GM21367 (cell line): ENCODE data around the gene CEL.

Source experiments
- ATAC-seq: cut with Tn5 transposase; IDR thresholded peaks from one replicate; pipeline ENCODE4 v1.9.1; 2021; ENCODE audit not compliant: unreplicated experiment

CEL gene

DNA sequence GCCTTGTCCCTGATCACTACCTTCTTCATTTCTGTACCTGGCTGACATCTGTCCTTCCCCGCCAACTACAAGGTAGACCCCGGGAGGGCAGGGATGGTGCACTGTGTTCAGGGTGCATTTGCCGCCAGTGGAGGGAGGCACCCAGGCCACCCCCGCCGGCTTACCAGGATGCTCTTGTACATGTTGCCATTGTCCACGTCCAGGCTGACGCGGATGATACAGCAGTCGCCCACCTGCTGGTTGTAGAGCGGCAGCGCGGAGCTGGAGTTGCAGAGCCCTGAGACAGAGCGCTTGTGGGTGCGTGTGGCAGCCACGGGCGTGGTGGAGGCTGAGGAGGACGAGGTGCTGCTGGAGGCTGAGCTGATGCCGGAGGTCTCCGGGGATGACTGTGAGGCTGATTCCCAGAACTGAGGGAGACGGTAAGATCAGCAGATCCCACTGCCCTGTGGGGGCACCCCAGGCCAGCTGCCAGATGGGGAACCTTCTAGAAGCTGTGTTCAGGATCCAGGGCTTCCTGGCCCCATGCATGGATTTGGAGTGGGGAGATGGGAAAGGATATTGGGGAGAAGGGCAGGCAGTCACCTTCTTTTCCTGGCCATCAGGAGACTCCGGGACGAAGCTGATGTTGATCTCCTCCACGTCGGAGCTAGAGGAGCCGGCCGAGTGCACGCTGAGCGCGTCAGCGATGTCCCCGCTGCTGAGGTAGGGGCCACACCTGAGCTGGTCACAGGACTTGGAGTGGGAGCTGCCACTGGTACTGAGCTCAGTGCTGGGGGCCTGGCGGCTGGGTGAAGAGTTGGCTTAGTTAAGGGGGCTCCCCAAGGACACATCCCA lies 39.8 kb downstream of the CEL start:
- ATAC-seq: no peak

DNA sequence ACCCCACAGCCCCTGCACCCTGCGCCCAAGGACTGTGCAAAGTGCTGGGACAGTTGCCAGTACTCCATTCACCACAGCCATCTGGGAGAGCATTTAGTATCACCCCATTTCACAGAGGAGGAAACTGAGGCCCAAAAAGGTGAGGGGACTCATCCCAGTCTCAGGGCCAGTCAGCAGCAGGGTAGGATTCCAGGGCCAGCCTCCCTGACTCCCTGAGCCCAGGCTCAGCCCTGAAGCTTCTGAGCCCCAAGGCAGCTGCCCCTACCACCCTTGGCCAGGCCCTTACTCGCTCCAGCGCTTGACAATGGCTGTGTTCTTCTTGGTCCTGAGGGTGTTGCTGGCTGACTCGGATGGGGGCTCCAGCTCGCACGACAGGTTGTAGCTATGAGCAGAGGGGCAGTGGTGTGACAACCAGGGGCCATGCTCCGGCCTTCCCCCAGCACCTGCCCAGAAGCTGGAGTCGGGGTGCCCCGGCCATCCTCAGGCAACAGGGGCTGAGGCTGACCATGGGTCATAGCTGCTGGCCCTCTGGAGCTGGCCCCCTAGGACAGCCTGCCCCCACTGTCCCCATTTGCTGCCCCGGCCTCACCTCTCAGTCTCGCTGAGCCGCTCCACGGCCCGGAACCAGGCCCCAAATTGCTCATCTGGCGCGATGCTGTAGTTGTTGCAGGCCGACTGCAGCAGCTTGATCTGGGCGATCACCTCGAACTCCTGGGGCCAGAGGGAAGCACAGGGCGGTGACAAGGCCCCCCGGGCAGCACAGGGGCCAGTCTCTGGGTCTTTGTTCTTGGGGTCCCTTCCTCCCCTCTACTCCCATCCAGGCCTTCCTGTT lies 40.6 kb downstream of the CEL start:
- no peak for ATAC-seq

DNA sequence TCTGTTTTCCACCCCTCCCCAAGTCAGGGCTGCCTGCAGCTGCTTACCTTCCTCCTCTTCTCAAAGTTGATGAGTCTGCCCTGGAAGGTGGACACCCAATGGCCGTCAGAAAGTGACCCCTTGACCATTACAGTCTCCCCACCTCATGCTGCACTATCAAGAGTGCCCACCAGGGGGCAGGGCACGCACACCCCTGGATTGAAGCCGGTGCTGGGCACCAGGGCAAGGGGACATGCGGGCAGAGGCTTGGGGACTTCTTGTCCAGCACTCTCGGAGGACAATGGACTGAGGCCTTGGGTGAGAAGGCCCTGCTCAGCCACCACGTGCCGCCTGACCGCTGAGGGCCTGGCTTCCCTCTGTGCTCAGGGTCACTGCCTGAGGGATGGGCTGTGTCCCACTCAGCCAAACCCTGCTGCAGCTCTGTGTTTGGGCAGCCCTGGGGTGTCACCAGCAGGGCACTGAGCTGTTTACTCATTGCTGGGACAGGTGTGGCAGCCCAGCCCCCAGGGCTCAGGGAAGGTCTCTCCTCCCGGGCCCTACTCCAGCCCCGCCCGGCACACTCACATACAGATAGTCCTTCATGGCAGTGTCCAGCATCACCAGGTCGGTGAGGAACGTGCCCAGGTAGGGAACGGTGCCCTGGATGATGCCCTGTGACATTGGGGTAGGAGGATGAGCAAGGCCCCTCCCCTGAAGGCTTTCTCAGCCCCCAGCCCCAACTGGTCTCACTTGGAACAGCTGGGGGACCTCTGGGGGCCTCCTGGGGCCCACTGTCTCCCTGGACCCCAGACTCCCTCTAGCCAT lies 41.6 kb downstream of the CEL start:
- no peak for ATAC-seq

DNA sequence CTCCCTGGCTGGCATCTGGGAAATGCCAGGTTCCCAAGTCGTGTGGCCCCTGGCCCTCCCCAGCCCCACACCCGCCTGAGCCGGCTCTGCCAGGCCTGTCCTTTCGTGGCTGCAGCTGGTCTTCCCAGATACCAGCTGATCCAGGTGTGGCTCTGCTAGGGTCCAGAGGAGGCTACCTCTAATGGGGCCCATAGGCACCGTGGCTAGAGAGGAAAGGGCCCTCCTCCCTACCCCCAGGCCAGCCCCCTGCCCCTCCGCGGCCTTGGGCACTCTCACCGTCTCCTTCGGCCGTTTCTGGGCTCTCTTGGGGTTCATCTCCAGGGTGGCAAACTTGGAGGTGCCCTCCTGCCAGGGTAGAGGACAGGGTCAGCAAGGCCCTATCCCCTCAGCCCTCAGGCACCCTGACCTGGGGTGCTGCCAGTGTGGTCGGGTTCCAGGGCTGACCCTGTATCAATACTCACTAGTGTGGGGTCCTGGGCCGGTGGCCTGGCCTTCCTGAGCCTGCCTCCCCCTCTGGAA lies 42.3 kb downstream of the CEL start:
- ATAC-seq: no peak

DNA sequence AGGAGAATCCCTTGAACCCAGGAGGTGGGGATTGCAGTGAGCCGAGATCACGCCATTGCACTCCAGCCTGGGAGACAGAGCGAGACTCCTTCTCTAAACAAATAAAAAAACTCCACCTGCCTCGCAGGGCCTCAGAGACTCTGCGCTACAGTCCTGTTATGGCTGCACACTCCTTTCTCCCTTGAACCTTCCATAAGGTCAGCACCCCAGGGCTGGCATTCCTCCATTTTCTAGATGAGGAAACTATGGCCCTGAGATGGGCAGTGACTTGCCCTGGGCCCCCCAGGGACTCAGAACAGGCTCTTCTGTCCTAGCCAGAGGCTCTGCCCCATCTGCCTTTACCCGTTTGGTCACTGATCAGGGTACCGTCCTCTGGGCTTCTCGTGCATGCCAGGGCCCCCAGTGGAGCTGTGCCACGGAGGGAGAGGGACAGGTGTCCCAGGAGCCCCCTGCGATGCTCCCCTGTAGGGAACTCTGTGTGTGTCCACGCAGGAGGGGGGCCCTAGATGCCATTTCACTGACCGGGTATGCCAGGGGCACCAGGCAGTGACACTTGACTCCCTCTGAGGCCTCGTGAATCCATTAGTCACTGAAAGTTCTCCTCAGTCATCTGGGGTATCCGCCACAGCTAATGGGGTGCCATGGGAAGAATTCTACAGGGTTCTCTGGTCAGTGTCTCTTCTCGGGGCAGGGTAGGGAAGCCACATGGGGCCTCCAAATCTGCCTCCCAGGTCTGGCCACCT lies 43.1 kb downstream of the CEL start:
- ATAC-seq: no peak

DNA sequence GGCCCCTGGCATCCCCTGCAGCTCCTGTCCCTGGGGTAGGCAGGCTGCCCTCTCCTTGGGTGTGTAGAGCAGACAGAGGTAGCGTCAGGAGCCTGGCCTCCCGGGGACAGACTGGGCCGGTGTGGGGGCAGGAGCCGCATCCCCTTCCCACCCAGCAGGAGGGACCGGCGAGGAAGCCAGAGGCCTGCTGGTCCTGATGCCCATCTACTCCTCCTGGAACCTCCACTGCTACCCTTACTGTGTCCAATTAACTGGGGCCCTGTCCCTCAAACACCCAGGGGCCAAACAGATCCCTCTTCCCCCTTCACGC lies 43.6 kb downstream of the CEL start:
- ATAC-seq: no peak

DNA sequence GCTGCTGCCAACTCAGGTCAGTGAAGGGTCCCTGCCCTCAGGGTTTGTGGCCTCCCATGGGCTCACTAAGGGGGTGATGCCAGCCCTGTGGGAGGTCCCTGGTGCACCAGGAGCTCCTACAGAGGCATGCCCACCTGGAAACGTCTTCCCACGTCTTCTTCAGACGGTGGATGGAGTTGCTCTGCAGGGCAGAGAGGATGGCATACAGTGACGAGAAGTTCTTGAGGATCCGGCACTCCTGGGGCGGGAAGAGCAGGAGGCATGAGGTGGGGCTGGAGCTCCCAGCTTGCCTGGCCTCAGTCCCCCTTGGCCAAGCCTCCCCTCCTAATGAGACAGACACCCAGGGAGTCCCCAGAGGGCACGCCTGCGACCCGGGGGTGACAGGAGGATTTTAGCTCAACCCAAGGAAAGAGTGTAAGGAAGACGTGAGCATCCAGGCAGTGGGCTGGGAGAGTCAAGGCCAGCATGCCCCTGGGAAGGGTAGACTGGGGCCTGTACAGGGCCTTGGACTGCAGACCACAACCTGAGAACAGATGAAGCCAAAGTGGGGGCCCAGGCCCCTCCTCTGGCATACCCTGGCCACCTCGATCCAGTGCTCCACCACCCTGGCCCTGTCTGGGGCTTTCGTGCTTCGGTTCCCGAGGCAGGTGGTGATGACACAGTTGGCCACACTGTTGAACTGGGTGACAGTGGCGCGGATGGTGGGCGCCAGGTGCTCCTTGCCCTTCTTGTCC lies 44.9 kb downstream of the CEL start:
- ATAC-seq: no peak

DNA sequence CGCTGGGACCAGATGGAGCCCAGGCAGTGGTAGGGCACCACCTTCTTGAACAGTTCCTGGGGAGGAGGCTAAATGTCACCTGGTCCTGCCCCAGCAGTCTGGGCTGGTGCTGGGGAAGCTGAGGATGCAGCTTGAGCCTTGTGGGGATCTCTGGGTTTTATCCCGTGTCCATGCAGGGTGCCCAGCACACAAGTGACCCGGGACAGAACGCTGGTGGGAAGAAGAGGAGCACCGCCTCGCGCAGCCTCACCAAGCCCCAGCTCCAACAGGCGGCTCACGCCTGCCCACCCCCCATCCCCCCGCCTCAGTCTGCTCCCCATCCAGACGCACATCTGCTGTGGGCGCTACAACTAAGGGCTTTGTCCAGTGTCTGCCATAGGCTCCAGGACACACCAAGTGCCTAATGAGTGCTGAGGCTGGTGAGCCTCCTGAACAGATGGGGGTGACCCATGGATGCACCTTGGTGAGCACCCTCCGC lies 45.5 kb downstream of the CEL start:
- ATAC-seq: no peak

DNA sequence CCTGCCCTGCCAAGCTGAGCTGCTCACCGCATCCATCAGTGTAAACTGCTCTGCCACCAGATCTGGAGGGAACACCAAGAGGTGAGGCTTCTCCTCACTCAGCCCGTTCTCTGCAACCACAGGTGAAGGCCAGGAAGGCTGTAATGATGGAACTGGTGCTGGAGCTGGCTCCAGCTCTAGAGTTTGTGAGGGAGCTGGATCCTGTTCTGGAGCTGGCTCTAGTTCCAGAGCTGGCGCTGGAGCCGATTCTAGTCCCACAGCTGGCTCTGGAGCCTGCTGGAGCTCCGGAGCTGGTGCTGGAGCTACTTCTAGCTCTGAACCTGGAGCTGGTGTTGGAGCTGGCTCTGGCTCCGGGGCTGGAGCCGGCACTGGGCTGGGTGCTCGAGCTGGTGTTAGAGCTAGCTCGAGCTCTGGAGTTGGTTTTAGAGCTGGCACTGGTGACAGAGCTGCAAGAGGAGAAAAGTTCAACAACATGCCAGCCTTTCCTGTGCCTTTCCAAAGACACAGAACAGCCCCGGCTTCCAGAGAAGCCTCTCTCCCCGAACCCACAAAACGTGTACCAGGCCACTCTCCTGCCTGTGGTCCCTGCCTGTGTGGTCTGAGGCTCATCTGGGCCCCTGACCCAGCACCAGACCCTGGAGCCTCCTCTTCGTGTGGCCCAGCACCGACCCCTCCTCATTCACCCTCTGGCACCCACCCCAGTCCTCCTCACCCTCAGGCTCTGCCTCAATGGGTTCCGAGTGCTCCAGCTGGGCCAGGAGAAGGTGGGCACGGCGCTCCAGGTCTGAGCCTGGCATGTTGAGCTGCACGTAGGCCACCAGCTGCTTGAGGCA lies 46.4 kb downstream of the CEL start:
- no peak for ATAC-seq

DNA sequence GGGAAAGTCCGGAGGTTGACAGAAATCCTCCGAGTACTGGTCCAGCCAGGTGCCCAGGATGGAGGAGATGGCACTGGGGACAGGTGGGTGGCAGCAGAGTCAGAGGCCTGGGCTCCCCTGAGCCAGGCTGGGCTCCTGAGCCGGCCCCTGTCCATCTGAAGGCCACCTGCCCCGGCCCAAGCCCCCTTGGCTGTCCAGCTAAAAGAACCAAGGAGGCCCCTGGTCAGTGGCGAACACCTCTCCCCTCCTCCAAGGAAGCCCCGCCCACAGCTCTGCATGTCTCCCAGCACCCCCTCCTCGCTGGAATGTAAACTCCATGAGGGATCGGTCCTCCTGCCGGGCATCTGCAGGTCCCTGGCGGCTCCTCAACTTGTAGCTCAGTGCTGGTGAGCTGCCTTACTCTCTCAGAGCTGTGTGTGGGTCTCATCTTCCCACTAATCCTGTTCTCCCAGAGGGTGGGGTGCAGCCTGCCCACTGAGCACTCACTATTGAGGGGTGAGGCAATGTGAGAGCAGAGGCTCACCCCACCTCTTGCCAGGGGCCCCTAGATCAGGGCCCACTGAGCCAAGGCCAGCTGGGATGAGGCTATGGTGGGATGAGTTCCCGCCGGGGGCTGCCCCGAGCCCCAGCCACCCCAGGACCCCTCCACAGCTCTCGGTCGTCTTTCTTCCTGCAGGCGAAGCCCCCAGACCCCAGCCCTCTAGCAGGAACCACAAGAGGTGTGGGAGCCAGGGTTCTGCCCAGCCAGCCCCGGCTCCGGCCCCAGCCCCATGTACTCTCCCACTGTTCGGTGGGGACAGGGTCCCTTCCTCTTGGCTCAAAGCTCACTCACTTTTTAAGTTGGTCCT lies 47.2 kb downstream of the CEL start:
- ATAC-seq: no peak

DNA sequence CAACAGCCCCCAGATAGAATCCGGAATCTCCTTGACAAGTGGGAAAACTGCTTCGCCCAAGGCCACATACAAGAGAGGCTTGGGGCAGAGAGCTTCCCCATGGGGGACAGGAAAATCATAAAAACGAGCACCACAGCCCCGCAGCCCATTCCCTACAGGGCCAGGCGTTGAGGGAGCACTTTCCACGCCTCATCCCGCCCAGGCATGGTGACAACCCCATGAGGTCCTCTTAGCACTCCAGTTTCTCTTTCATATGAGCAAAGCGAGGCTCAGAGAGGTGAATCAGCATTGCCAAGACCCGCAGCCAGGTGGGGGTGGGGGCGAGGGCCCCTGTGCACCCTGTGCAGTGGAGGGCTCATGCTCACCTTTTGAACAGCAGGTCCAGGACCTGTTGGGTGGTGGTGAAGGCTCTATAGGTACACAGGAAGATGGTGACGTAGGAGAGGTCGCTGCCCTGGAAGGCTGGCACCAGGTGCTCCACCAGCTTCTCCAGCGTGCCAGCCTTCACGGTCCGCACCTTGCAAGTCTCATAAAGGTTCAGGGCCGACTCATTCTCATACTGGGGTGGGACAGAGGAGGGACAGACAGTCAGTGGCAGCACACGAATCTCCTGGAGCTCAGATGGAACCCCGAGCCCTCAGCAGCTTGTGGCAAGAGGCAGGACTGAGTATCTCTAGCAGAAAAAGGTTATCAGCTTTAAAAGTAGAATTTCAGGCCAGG lies 48.3 kb downstream of the CEL start:
- no peak for ATAC-seq

DNA sequence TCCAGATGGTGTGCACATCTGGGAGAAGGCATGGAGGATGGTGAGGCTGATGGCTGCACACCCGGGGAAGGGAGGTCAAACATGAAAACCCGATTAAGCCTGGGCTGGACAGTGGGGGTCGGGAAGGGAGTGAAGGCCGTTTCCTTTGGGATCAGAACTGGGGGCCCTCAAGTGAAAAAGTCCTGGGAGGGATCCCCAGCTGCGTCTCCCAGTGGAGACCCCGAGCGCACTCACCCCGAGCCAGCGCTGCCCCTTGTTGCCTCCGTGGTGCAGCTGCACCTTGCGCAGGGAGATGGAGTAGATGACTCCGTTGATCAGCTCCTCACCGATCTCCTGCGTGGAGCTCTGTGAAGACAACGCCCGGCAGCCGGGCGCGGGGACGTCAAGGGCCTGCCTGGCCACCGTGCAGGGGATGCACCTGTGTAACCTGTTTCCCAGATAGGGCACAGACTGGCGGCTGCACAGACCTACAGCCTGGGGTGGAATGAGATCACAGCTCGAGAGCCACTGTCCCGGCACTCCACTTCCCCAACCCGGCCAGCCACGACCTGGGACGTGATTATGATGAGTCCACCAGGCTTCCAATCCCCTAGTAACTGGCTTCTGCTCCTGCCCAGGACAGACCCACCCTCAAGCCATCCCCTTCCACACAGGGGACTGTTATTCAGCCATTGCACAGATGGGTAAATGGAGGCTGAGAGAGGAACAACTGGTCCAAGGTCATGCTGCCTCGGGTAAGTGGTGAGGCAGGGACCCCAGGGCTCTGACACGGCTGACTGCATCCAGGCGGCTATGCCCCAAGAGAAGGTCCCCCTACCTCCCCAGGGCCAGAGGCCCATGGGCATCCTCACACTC lies 50.3 kb downstream of the CEL start:
- no peak for ATAC-seq

DNA sequence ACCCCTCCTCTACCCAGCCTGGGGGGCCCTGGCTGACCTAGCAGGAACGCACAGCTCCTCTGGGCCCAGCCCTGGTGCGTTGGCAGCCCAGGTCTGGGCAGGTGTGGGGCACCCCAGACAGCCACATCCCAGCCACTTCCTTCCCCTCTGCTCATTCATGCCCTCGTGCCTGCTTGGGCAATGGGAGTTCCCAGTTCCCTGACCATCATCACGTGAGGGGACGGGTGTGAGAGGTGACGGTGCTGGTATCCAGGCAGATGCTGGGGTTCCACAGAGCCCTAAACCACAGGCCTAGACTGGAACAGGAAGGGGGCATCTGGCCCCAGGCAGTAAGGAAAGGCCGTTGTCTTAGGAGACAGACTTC lies 50.9 kb downstream of the CEL start:
- no peak for ATAC-seq

DNA sequence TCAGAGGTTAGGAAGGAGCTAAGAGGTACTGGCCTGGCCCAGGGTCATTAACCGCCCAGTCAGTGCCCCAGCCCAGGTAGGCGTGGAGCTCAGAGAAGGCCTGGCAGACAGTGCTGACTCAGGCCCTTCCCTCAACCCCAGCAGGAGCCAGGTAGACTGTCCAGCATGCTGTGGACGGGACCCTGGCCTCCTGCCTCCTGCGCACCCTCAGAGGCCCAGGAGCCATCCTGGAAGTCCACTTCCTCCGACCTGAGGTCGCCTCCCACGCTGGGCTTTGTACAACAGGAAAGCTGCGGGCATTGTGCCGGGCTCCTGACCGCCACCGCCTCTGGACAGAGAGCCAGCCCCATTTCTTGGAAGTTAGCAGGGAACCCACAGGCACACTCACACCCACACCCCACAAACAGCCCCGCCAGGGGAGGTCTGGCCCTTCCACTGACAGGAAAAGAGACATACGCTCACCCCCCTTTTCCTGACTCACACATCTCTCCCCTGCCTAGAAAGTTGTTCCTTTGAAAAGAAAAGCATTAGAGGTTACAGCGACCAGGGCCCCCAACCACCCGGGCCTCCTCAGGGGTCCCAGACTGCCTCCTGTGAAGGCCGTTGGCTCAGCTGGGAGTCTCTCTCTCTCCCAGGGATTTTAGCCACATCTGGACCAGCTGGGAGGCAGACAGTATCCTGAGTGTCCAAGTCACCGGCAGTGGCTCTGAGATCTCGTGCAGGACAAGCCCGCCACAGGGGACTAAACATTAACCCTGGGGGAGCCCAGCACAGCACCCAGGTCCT lies 51.6 kb downstream of the CEL start:
- no peak for ATAC-seq

DNA sequence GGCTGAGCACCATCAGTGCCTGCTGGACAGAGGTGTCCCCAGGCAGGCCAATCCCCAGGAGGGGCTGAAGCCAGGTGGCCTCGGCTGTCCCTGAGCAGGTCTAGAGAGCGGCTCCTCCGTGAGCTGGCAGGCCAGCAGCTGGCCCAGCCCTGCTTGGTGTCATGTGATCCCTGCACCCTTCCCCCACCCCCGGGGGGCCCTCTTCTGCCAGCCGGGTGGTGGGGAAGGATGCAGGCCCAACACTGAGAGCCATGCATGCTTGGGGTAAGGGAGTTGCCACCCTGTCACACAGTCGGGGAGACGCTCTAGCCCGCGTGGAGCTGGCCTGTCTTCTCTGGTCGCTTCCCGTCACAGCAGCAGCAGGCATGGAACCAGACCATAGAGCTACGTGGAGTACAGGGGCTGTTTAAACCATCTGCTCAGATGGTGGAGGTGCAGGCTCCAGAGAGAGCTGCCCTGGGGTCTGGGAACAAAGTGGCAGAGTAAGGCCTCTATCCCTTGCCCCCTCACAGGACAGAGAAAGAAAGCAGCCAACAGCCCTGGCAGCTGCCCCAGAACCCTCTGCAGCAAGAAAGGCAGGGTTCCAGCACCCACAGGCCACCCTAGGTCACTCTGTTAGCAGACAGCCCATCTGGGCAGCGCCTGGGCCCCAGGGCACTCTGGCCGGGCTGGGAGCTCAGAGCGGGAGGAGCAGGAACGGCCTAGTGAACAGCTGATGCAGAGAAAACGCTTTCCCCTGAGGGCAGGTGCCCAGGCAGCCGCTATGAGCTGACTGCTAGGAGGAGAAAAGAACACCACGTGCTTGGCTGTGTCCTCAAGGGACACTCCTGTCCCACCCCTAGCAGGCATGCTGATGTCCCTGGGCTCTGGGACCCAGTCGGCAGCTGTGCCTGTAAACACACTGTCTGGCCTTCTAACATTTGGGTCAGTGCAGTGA lies 52.4 kb downstream of the CEL start:
- no peak for ATAC-seq
